ENCODE results near the gene IL24. TPM values are rescaled to one million over a fixed set of nuclear protein-coding genes. Genes with fewer than 3 reads are reported as not detected.
"Not testable (repeated sequence)": the region's sequence is repeated elsewhere in the genome, so short reads cannot be mapped to it uniquely, and the experiment has no call there.

Gene IL24
- total and polyA plus RNA-seq, 2 donors, result 0.09 to 0.50 TPM

DNA sequence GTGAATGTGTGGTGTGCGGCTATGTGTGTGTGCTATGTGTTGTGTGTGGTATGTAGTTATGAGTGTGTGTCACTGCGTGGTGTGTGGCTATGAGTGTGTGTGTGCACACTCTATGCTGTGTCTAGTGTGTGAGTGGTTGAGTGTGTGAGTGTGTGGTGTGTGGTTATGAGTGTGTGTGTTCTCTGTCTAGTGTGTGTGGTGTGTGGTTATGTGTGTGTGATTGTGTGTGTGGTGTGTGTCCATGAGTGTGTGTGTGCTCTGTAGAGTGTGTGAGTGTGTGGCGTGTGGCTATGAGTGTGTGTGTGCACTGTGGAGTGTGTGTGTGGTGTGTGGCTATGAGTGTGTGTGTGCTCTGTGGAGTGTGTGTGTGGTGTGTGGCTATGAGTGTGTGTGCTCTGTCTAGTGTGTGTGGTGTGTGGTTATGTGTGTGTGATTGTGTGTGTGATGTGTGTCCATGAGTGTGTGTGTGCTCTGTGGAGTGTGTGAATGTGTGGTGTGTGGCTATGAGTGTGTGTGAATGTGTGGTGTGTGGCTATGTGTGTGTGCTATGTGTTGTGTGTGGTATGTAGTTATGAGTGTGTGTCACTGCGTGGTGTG is 26.8 kb downstream of the IL24 start:
- DNase-seq (ENCODE audit: low read depth in 6 of 9, low spot score in 9 of 9), result peak in 2 of 9 donors; percentile 31 to 47
- Histone ChIP-seq H3K4me3 (ENCODE audit: low read length in 2 of 2) (peak overlapping the region in 1 of 2 donors; percentile 20), H3K27ac (ENCODE audit: low read depth in 1 of 2, low read length in 1 of 2) (peak overlapping the region; percentile 99), H3K4me1 (ENCODE audit: control insufficient read depth in 2 of 2, insufficient read depth in 2 of 2, low read length in 2 of 2) (peaks cover 33 to 58% of the 10 kb centered on the region in 2 donors)
- not testable (repeated sequence) for H3K9me3 ChIP-seq (ENCODE audit: control insufficient read depth in 2 of 2, insufficient read depth in 1 of 2, low read length in 1 of 2); H3K36me3 ChIP-seq (ENCODE audit: control insufficient read depth in 2 of 2, insufficient read depth in 2 of 2, low read length in 1 of 2); H3K27me3 ChIP-seq (ENCODE audit: control insufficient read depth in 2 of 2, insufficient read depth in 1 of 2, low read length in 1 of 2)
- 98% methylated on average over 4 of the region's 4 CpGs for WGBS

DNA sequence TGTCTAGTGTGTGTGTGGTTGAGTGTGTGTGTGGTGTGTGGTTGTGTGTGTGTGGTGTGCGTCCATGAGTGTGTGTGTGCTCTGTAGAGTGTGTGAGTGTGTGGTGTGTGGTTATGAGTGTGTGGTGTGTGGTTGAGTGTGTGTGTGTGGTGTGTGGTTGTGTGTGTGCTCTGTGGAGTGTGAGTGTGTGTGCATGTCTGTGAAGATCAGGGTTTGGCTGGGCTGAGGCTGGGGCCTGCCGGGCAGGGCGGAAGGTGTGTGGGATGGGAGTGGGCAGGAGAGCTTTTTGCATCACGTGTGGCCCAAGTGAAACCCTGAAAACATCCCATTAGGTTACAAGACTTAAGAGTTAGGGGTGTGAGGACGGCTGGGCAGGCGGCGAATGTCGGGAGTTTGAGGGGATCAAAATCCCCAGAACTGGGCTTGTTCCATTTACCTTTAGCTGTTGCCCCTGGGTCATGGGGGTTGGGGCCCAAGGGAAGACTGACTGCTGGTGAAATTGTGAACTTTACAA is 27.4 kb downstream of the IL24 start:
- no peak overlapping the region for H3K4me3 ChIP-seq (ENCODE audit: low read length in 2 of 2)
- peaks cover 33 to 52% of the 10 kb centered on the region in 2 donors for H3K4me1 ChIP-seq (ENCODE audit: control insufficient read depth in 2 of 2, insufficient read depth in 2 of 2, low read length in 2 of 2)
- no peaks in the 10 kb centered on the region for H3K36me3 ChIP-seq (ENCODE audit: control insufficient read depth in 2 of 2, insufficient read depth in 2 of 2, low read length in 1 of 2)
- H3K9me3 ChIP-seq (ENCODE audit: control insufficient read depth in 2 of 2, insufficient read depth in 1 of 2, low read length in 1 of 2), result peaks cover 0 to 7% of the 10 kb centered on the region in 2 donors
- H3K27ac ChIP-seq (ENCODE audit: low read depth in 1 of 2, low read length in 1 of 2), result peak overlapping the region; percentile 99
- 89% methylated on average over 8 of the region's 8 CpGs for WGBS
- no peaks in the 10 kb centered on the region for H3K27me3 ChIP-seq (ENCODE audit: control insufficient read depth in 2 of 2, insufficient read depth in 1 of 2, low read length in 1 of 2)
- DNase-seq (ENCODE audit: low read depth in 6 of 9, low spot score in 9 of 9), result no peak

GRCh38 chr1:206925106-206925736 is 28.0 kb downstream of the IL24 start:
- Histone ChIP-seq H3K27ac (ENCODE audit: low read depth in 1 of 2, low read length in 1 of 2) (peak overlapping the region; percentile 99), H3K4me3 (ENCODE audit: low read length in 2 of 2) (no peak overlapping the region), H3K4me1 (ENCODE audit: control insufficient read depth in 2 of 2, insufficient read depth in 2 of 2, low read length in 2 of 2) (peaks cover 33 to 55% of the 10 kb centered on the region in 2 donors), H3K27me3 (ENCODE audit: control insufficient read depth in 2 of 2, insufficient read depth in 1 of 2, low read length in 1 of 2) (no peaks in the 10 kb centered on the region), H3K36me3 (ENCODE audit: control insufficient read depth in 2 of 2, insufficient read depth in 2 of 2, low read length in 1 of 2) (no peaks in the 10 kb centered on the region), H3K9me3 (ENCODE audit: control insufficient read depth in 2 of 2, insufficient read depth in 1 of 2, low read length in 1 of 2) (peaks cover 0 to 7% of the 10 kb centered on the region in 2 donors)
- peak in 3 of 9 donors; percentile 49 to 79 (median 58) for DNase-seq (ENCODE audit: low read depth in 6 of 9, low spot score in 9 of 9)
- WGBS, result 67% methylated on average over 11 of the region's 11 CpGs

- Histone ChIP-seq H3K27ac (ENCODE audit: low read depth in 1 of 2, low read length in 1 of 2) (no peak overlapping the region), H3K36me3 (ENCODE audit: control insufficient read depth in 2 of 2, insufficient read depth in 2 of 2, low read length in 1 of 2) (no peaks in the 10 kb centered on the region), H3K4me1 (ENCODE audit: control insufficient read depth in 2 of 2, insufficient read depth in 2 of 2, low read length in 2 of 2) (peaks cover 30 to 57% of the 10 kb centered on the region in 2 donors), H3K9me3 (ENCODE audit: control insufficient read depth in 2 of 2, insufficient read depth in 1 of 2, low read length in 1 of 2) (peaks cover 0 to 7% of the 10 kb centered on the region in 2 donors), H3K4me3 (ENCODE audit: low read length in 2 of 2) (no peak overlapping the region), H3K27me3 (ENCODE audit: control insufficient read depth in 2 of 2, insufficient read depth in 1 of 2, low read length in 1 of 2) (no peaks in the 10 kb centered on the region)
- DNase-seq (ENCODE audit: low read depth in 6 of 9, low spot score in 9 of 9), result no peak
- WGBS, result 99% methylated on average over 2 of the region's 2 CpGs
Observed at GRCh38 chr1:206926286-206926685, 29.0 kb downstream of the IL24 start.

- Histone ChIP-seq H3K9me3 (ENCODE audit: control insufficient read depth in 2 of 2, insufficient read depth in 1 of 2, low read length in 1 of 2) (no peaks in the 10 kb centered on the region), H3K4me1 (ENCODE audit: control insufficient read depth in 2 of 2, insufficient read depth in 2 of 2, low read length in 2 of 2) (peaks cover 6 to 24% of the 10 kb centered on the region in 2 donors), H3K27ac (ENCODE audit: low read depth in 1 of 2, low read length in 1 of 2) (no peak overlapping the region), H3K4me3 (ENCODE audit: low read length in 2 of 2) (no peak overlapping the region), H3K36me3 (ENCODE audit: control insufficient read depth in 2 of 2, insufficient read depth in 2 of 2, low read length in 1 of 2) (no peaks in the 10 kb centered on the region), H3K27me3 (ENCODE audit: control insufficient read depth in 2 of 2, insufficient read depth in 1 of 2, low read length in 1 of 2) (no peaks in the 10 kb centered on the region)
- no peak for DNase-seq (ENCODE audit: low read depth in 6 of 9, low spot score in 9 of 9)
- WGBS, result 96% methylated on average over 6 of the region's 6 CpGs
Observed at GRCh38 chr1:206929524-206929923, 32.3 kb downstream of the IL24 start.

DNA sequence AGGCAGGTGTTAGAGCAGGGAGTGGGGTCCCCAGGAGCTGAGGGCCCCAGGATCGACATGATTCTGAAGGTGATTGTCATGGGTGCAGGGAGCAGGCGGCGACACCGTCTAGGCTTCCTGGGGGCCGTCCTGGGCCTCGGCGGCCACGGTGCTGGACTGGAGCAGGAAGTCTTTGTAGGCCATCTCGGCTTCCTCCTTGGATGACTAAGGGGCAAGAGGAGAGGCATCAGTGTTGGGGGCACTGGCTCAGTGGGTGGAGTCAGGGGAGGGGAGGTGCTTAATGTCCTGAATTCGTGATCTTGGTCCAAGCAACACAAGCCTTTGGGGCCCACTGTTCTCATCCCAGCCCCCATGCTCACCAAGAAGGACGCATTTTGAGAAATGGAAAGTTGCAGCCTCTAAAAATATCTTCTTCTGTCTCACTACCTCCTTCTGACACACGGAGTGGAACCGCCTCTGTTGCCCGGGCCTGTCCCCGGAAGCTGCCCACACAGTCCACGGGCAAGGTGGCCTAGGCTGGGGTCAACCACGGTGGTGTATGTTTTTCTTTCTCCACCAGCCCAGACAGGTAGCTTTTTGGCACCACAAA is 33.1 kb downstream of the IL24 start:
- no peaks in the 10 kb centered on the region for H3K36me3 ChIP-seq (ENCODE audit: control insufficient read depth in 2 of 2, insufficient read depth in 2 of 2, low read length in 1 of 2)
- 64% methylated on average over 17 of the region's 17 CpGs for WGBS
- no peak for DNase-seq (ENCODE audit: low read depth in 6 of 9, low spot score in 9 of 9)
- no peaks in the 10 kb centered on the region for H3K9me3 ChIP-seq (ENCODE audit: control insufficient read depth in 2 of 2, insufficient read depth in 1 of 2, low read length in 1 of 2)
- peaks cover 0 to 16% of the 10 kb centered on the region in 2 donors for H3K4me1 ChIP-seq (ENCODE audit: control insufficient read depth in 2 of 2, insufficient read depth in 2 of 2, low read length in 2 of 2)
- H3K4me3 ChIP-seq (ENCODE audit: low read length in 2 of 2), result no peak overlapping the region
- no peak overlapping the region for H3K27ac ChIP-seq (ENCODE audit: low read depth in 1 of 2, low read length in 1 of 2)
- no peaks in the 10 kb centered on the region for H3K27me3 ChIP-seq (ENCODE audit: control insufficient read depth in 2 of 2, insufficient read depth in 1 of 2, low read length in 1 of 2)

- no peaks in the 10 kb centered on the region for H3K36me3 ChIP-seq (ENCODE audit: control insufficient read depth in 2 of 2, insufficient read depth in 2 of 2, low read length in 1 of 2)
- no peak overlapping the region for H3K27ac ChIP-seq (ENCODE audit: low read depth in 1 of 2, low read length in 1 of 2)
- no peaks in the 10 kb centered on the region for H3K9me3 ChIP-seq (ENCODE audit: control insufficient read depth in 2 of 2, insufficient read depth in 1 of 2, low read length in 1 of 2)
- 97% methylated on average over 6 of the region's 6 CpGs for WGBS
- no peak overlapping the region for H3K4me3 ChIP-seq (ENCODE audit: low read length in 2 of 2)
- H3K27me3 ChIP-seq (ENCODE audit: control insufficient read depth in 2 of 2, insufficient read depth in 1 of 2, low read length in 1 of 2), result no peaks in the 10 kb centered on the region
- DNase-seq (ENCODE audit: low read depth in 6 of 9, low spot score in 9 of 9), result no peak
- peaks cover 0 to 13% of the 10 kb centered on the region in 2 donors for H3K4me1 ChIP-seq (ENCODE audit: control insufficient read depth in 2 of 2, insufficient read depth in 2 of 2, low read length in 2 of 2)
Observed at GRCh38 chr1:206931709-206932108, 34.5 kb downstream of the IL24 start.

GRCh38 chr1:206932177-206932576 is 34.9 kb downstream of the IL24 start:
- DNase-seq (ENCODE audit: low read depth in 6 of 9, low spot score in 9 of 9), result no peak

GRCh38 chr1:206933333-206933945 is 36.2 kb downstream of the IL24 start:
- WGBS, result 67% methylated on average over 8 of the region's 8 CpGs
- H3K4me3 ChIP-seq (ENCODE audit: low read length in 2 of 2), result no peak overlapping the region
- peak in 3 of 9 donors; percentile 37 to 67 (median 61) for DNase-seq (ENCODE audit: low read depth in 6 of 9, low spot score in 9 of 9)

More at GRCh38 chr1:206932177-206932576, 34.9 kb downstream of the IL24 start:
- Histone ChIP-seq H3K4me3 (ENCODE audit: low read length in 2 of 2) (no peak overlapping the region), H3K4me1 (ENCODE audit: control insufficient read depth in 2 of 2, insufficient read depth in 2 of 2, low read length in 2 of 2) (peaks cover 0 to 13% of the 10 kb centered on the region in 2 donors), H3K27ac (ENCODE audit: low read depth in 1 of 2, low read length in 1 of 2) (no peak overlapping the region), H3K9me3 (ENCODE audit: control insufficient read depth in 2 of 2, insufficient read depth in 1 of 2, low read length in 1 of 2) (no peaks in the 10 kb centered on the region), H3K27me3 (ENCODE audit: control insufficient read depth in 2 of 2, insufficient read depth in 1 of 2, low read length in 1 of 2) (no peaks in the 10 kb centered on the region), H3K36me3 (ENCODE audit: control insufficient read depth in 2 of 2, insufficient read depth in 2 of 2, low read length in 1 of 2) (no peaks in the 10 kb centered on the region)
- 94% methylated on average over 8 of the region's 8 CpGs for WGBS

More at GRCh38 chr1:206933333-206933945, 36.2 kb downstream of the IL24 start:
- Histone ChIP-seq H3K27me3 (ENCODE audit: control insufficient read depth in 2 of 2, insufficient read depth in 1 of 2, low read length in 1 of 2) (no peaks in the 10 kb centered on the region), H3K27ac (ENCODE audit: low read depth in 1 of 2, low read length in 1 of 2) (no peak overlapping the region), H3K9me3 (ENCODE audit: control insufficient read depth in 2 of 2, insufficient read depth in 1 of 2, low read length in 1 of 2) (no peaks in the 10 kb centered on the region), H3K36me3 (ENCODE audit: control insufficient read depth in 2 of 2, insufficient read depth in 2 of 2, low read length in 1 of 2) (no peaks in the 10 kb centered on the region), H3K4me1 (ENCODE audit: control insufficient read depth in 2 of 2, insufficient read depth in 2 of 2, low read length in 2 of 2) (peaks cover 0 to 13% of the 10 kb centered on the region in 2 donors)
